Parathyroid adenoma (tissue), 2 donors: ENCODE data around the gene LRRC32.

Experiments
- H2AFZ ChIP-seq: fragments of 300-600 bp; sonication (generic); one replicate; pipeline ENCODE4 v1.7.0; 2017; ENCODE audit warnings: antibody characterized with exemption, mild to moderate bottlenecking
- H3K27ac ChIP-seq: fragments of 300-600 bp; sonication (generic); one replicate; pipeline ENCODE4 v1.7.0; 2017
- H3K27me3 ChIP-seq: fragments of 300-600 bp; sonication (generic); one replicate; pipeline ENCODE4 v1.7.0; 2017; ENCODE audit warnings: low read length; ENCODE audit not compliant: control insufficient read depth, insufficient read depth
- H3K36me3 ChIP-seq: fragments of 300-600 bp; sonication (generic); one replicate; pipeline ENCODE4 v1.7.0; 2017; ENCODE audit warnings: low read length; ENCODE audit not compliant: control insufficient read depth, insufficient read depth
- H3K4me1 ChIP-seq: fragments of 300-600 bp; sonication (generic); one replicate; pipeline ENCODE4 v1.7.0; 2017; ENCODE audit warnings: control low read depth
- H3K4me2 ChIP-seq: fragments of 300-600 bp; sonication (generic); one replicate; pipeline ENCODE4 v1.7.0; 2017; ENCODE audit warnings: low read length
- H3K4me3 ChIP-seq: fragments of 300-600 bp; sonication (generic); one replicate; pipeline ENCODE4 v1.7.0; 2017; ENCODE audit warnings: low read depth, low read length
- H3K79me2 ChIP-seq: fragments of 300-600 bp; sonication (generic); one replicate; pipeline ENCODE4 v1.7.0; 2017; ENCODE audit warnings: control low read depth
- H3K9ac ChIP-seq: fragments of 300-600 bp; sonication (generic); one replicate; pipeline ENCODE4 v1.7.0; 2017; ENCODE audit warnings: mild to moderate bottlenecking
- H3K9me3 ChIP-seq: fragments of 300-600 bp; sonication (generic); one replicate; pipeline ENCODE4 v1.7.0; 2017; ENCODE audit warnings: low read length; ENCODE audit not compliant: control insufficient read depth
- CTCF ChIP-seq: fragments of 300-600 bp; sonication (generic); IDR thresholded peaks from one replicate; pipeline ENCODE4 v1.7.0; 2017; ENCODE audit warnings: antibody characterized with exemption, mild to moderate bottlenecking
- donor health status: primary hyperparathyroidism.

LRRC32 gene

GRCh38 chr11:76695771-76696170 is 25.2 kb upstream of the LRRC32 start:
- Histone ChIP-seq H3K36me3 (no peaks in the 10 kb centered on the region), H3K79me2 (no peaks in the 10 kb centered on the region), H3K9me3 (no peaks in the 10 kb centered on the region), H3K27ac (no peak overlapping the region), H3K4me2 (no peak overlapping the region), H2AFZ (no peak overlapping the region), H3K4me1 (no peaks in the 10 kb centered on the region), H3K9ac (no peak overlapping the region), H3K4me3 (no peak overlapping the region), H3K27me3 (no peaks in the 10 kb centered on the region)
- TF ChIP-seq CTCF: no peak

GRCh38 chr11:76695133-76695532 is 24.6 kb upstream of the LRRC32 start:
- Histone ChIP-seq H3K9me3 (no peaks in the 10 kb centered on the region), H3K27ac (no peak overlapping the region), H3K4me2 (no peak overlapping the region), H3K79me2 (no peaks in the 10 kb centered on the region), H3K4me3 (no peak overlapping the region), H3K9ac (no peak overlapping the region), H3K4me1 (no peaks in the 10 kb centered on the region), H3K36me3 (no peaks in the 10 kb centered on the region), H2AFZ (no peak overlapping the region), H3K27me3 (no peaks in the 10 kb centered on the region)
- TF ChIP-seq CTCF: no peak

GRCh38 chr11:76694664-76695063 is 24.1 kb upstream of the LRRC32 start:
- Histone ChIP-seq H3K4me1 (no peaks in the 10 kb centered on the region), H2AFZ (no peak overlapping the region), H3K9ac (no peak overlapping the region), H3K9me3 (no peaks in the 10 kb centered on the region), H3K27ac (no peak overlapping the region), H3K79me2 (no peaks in the 10 kb centered on the region), H3K27me3 (no peaks in the 10 kb centered on the region), H3K4me3 (no peak overlapping the region), H3K4me2 (no peak overlapping the region), H3K36me3 (no peaks in the 10 kb centered on the region)
- TF ChIP-seq CTCF: no peak

GRCh38 chr11:76693806-76694205 is 23.3 kb upstream of the LRRC32 start:
- no peaks in the 10 kb centered on the region for H3K79me2 ChIP-seq
- H3K36me3 ChIP-seq: no peaks in the 10 kb centered on the region
- H2AFZ ChIP-seq: no peak overlapping the region
- H3K27ac ChIP-seq: no peak overlapping the region
- H3K9me3 ChIP-seq: no peaks in the 10 kb centered on the region
- TF ChIP-seq CTCF: no peak
- no peaks in the 10 kb centered on the region for H3K4me1 ChIP-seq
- H3K9ac ChIP-seq: no peak overlapping the region
- H3K27me3 ChIP-seq: no peaks in the 10 kb centered on the region
- no peak overlapping the region for H3K4me2 ChIP-seq
- H3K4me3 ChIP-seq: no peak overlapping the region

- H3K36me3 ChIP-seq: no peaks in the 10 kb centered on the region
- no peak for TF ChIP-seq CTCF
- no peak overlapping the region for H3K4me3 ChIP-seq
- H3K27ac ChIP-seq: no peak overlapping the region
- no peaks in the 10 kb centered on the region for H3K9me3 ChIP-seq
- no peaks in the 10 kb centered on the region for H3K27me3 ChIP-seq
- no peak overlapping the region for H2AFZ ChIP-seq
- no peak overlapping the region for H3K4me2 ChIP-seq
- no peaks in the 10 kb centered on the region for H3K4me1 ChIP-seq
- H3K9ac ChIP-seq: no peak overlapping the region
- no peaks in the 10 kb centered on the region for H3K79me2 ChIP-seq
These were observed 22.4 kb upstream of the LRRC32 start for GRCh38 chr11:76692956-76693355.
